K562 (cell line): ENCODE results near the gene TACR1. TPM values are rescaled to one million over a fixed set of nuclear protein-coding genes. Genes with fewer than 3 reads are reported as not detected.

ENCODE experiments used
- ATAC-seq: fragments of 200-7000 bp; cut with Tn5 transposase; 3 replicates; pipeline ENCODE4 v1.9.1; 2020; ENCODE audit warnings: moderate library complexity
- BruUV-seq: library from RNA; stranded (reverse); fragments of 400-500 nt; replicated peaks from 2 replicates; lab custom pipeline; 2021; lab: Mats Ljungman, UMichigan
- CTCF ChIA-PET: fragments of 300-600 bp; formaldehyde crosslinking; extraction: SDS; loops from one replicate; lab custom pipeline; 2021; ENCODE audit warnings: low intra/inter-chr PET ratio; lab: Yijun Ruan, JAX
- POLR2A ChIA-PET: fragments of 300-600, 350-650 bp; sonication (Branson Sonifier 250); formaldehyde crosslinking; extraction: SDS; loops from one replicate; lab custom pipeline; 2021; ENCODE audit warnings: antibody characterized with exemption, inconsistent platforms; lab: Yijun Ruan, JAX
- DNase-seq, 4 experiments: peaks; one replicate each; pipeline versions ENCODE4 v3.0.0 to v3.0.0-alpha.2; 2011 to 2018; ENCODE audit warnings: low spot score in 3 of 4, mixed read lengths in 3 of 4; ENCODE audit errors: extremely low read depth in 1 of 4
- FAIRE-seq: peaks from 2 replicates; lab custom pipeline; 2011; peaks lifted over from hg19 to GRCh38; lab: Jason Lieb, UNC
- H2AFZ ChIP-seq: 2 replicates; pipeline ENCODE4 v1.6.0; 2011; ENCODE audit warnings: low read depth, low read length, control low read depth, inconsistent platforms
- H3K27ac ChIP-seq: fragments of 200-600 bp; 3 replicates; pipeline ENCODE4 v1.8.0; 2011; ENCODE audit warnings: low read depth, mild to moderate bottlenecking, control low read depth, inconsistent platforms, low read length, moderate library complexity, mixed read lengths; ENCODE audit errors: extremely low read depth
- H3K27me3 ChIP-seq, 2 experiments: fragments of 300-600 bp in 1 of 2; 2 replicates in 1 of 2; 3 replicates in 1 of 2; pipeline versions ENCODE4 v1.6.0 to v1.8.0; 2011; ENCODE audit warnings: inconsistent platforms in 2 of 2, low read length in 2 of 2, mild to moderate bottlenecking in 1 of 2, mixed read lengths in 1 of 2, moderate library complexity in 1 of 2; ENCODE audit not compliant: control insufficient read depth in 2 of 2, insufficient read depth in 2 of 2
- H3K36me3 ChIP-seq: fragments of 300-600 bp; 3 replicates; pipeline ENCODE4 v1.8.0; 2011; ENCODE audit warnings: mild to moderate bottlenecking, low read length, inconsistent platforms; ENCODE audit not compliant: control insufficient read depth, insufficient read depth
- H3K4me1 ChIP-seq, 2 experiments: fragments of 200-600 bp in 1 of 2; replicated peaks in 1 of 2; 2 replicates in 1 of 2; 3 replicates in 1 of 2; pipeline versions ENCODE4 v1.5.1 to v1.8.0; 2011; ENCODE audit warnings: inconsistent platforms in 2 of 2, low read length in 2 of 2, mild to moderate bottlenecking in 1 of 2, mixed read lengths in 1 of 2, moderate library complexity in 1 of 2; ENCODE audit not compliant: control insufficient read depth in 2 of 2, insufficient read depth in 2 of 2
- H3K4me2 ChIP-seq: 2 replicates; pipeline ENCODE4 v1.6.1; 2011; ENCODE audit warnings: low read length, control low read depth, inconsistent platforms, mixed read lengths; ENCODE audit not compliant: insufficient read depth
- H3K4me3 ChIP-seq: fragments of 200-600 bp; sonication (generic), shearing (Covaris generic); 2 replicates; pipeline ENCODE4 v1.5.1; 2016; ENCODE audit warnings: control low read depth, inconsistent platforms
- H3K79me2 ChIP-seq: fragments of 200-600 bp; 3 replicates; pipeline ENCODE4 v1.8.0; 2011; ENCODE audit warnings: low read length, inconsistent platforms; ENCODE audit not compliant: control insufficient read depth, insufficient read depth
- H3K9ac ChIP-seq, 2 experiments: 2 replicates each; pipeline versions ENCODE4 v1.6.0 to v1.6.1; 2011; ENCODE audit warnings: low read depth in 2 of 2, low read length in 2 of 2, control low read depth in 1 of 2, inconsistent platforms in 1 of 2, mild to moderate bottlenecking in 1 of 2, mixed read lengths in 1 of 2; ENCODE audit not compliant: insufficient read depth in 1 of 2
- H3K9me1 ChIP-seq: one replicate; pipeline ENCODE4 v1.6.0; 2011; ENCODE audit warnings: inconsistent platforms, mild to moderate bottlenecking, low read length, moderate library complexity; ENCODE audit not compliant: control insufficient read depth, insufficient read depth
- H3K9me3 ChIP-seq: replicated peaks from 2 replicates; pipeline ENCODE4 v1.5.1; 2011; ENCODE audit warnings: low read depth, low read length, inconsistent platforms; ENCODE audit not compliant: control insufficient read depth, insufficient read depth
- H4K20me1 ChIP-seq: replicated peaks from 2 replicates; pipeline ENCODE4 v1.6.1; 2011; ENCODE audit warnings: low read length, inconsistent platforms, mixed read lengths; ENCODE audit not compliant: control insufficient read depth, insufficient read depth
- EHMT2 ChIP-seq: fragments of 450-650 bp; IDR thresholded peaks from 2 replicates; pipeline ENCODE4 v1.6.1; 2018; ENCODE audit warnings: antibody characterized with exemption
- ELF1 ChIP-seq: fragments of 200-800 bp; sonication (Bioruptor generic); IDR thresholded peaks from 2 replicates; pipeline ENCODE4 v1.6.1; 2016; ENCODE audit warnings: missing genetic modification characterization, missing compliant biosample characterization
- ETV6 ChIP-seq, 3 experiments: fragments of 150-350 bp in 1 of 3; sonication (generic) in 1 of 3; formaldehyde crosslinking in 1 of 3; IDR thresholded peaks; 2 replicates each; pipeline versions ENCODE4 v1.6.1 to v1.8.0; 2014 to 2022; ENCODE audit warnings: borderline replicate concordance in 2 of 3, low read depth in 2 of 3, antibody characterized with exemption in 1 of 3, low read length in 1 of 3, mild to moderate bottlenecking in 1 of 3, missing genetic modification reagents in 1 of 3
- KLF6 ChIP-seq: fragments of 250-450 bp; sonication (Bioruptor Pico); IDR thresholded peaks from 2 replicates; pipeline ENCODE4 v1.4.0; 2020; ENCODE audit warnings: mild to moderate bottlenecking, moderate library complexity, borderline replicate concordance
- MTA3 ChIP-seq: fragments of 450-650 bp; formaldehyde crosslinking; IDR thresholded peaks from 2 replicates; pipeline ENCODE4 v1.6.1; 2017; ENCODE audit warnings: mild to moderate bottlenecking, borderline replicate concordance
- OTX1 ChIP-seq: fragments of 450-650 bp; formaldehyde crosslinking; IDR thresholded peaks from 2 replicates; pipeline ENCODE4 v1.4.0; 2022; ENCODE audit warnings: mild to moderate bottlenecking
- PTBP1 ChIP-seq: fragments of 200-400 bp; formaldehyde crosslinking; IDR thresholded peaks from 2 replicates; pipeline ENCODE4 v1.6.1; 2017; ENCODE audit warnings: low read depth, low read length
- SIN3B ChIP-seq: fragments of 450-650 bp; IDR thresholded peaks from 2 replicates; pipeline ENCODE4 v1.6.1; 2017; ENCODE audit warnings: low read depth, mild to moderate bottlenecking, moderate library complexity
- ZNF146 ChIP-seq: IDR thresholded peaks from one replicate; pipeline ENCODE4 v1.6.1; 2018; ENCODE audit warnings: missing compliant biosample characterization; ENCODE audit not compliant: unreplicated experiment
- ZNF347 ChIP-seq: fragments of 450-650 bp; formaldehyde crosslinking; IDR thresholded peaks from 2 replicates; pipeline ENCODE4 v1.4.0; 2020; ENCODE audit warnings: low read depth, mild to moderate bottlenecking, moderate library complexity
- WGBS: fragments of 100-300 bp; shearing (Covaris generic); methylation state at CpG from one replicate; pipeline ENCODE4 v1.1.6; 2016; ENCODE audit warnings: low coverage, mixed read lengths; ENCODE audit not compliant: insufficient coverage; ENCODE audit errors: missing lambda C conversion rate; 5-methylcytosine and 5-hydroxymethylcytosine counted together
- in situ Hi-C: fragments of 300-500 bp; cut with MboI; formaldehyde crosslinking; loops from 4 replicates; pipeline ENCODE4 v1.15.0; 2018; ENCODE audit warnings: inconsistent platforms, mixed read lengths
- intact Hi-C: fragments of 100-400 bp; cut with micrococcal nuclease; formaldehyde crosslinking; loops from 2 replicates; pipeline ENCODE4 v1.14.2; 2022
- polyA plus RNA-seq, 8 experiments: library from polyadenylated mRNA; depleted of rRNA in 4 of 8; stranded (reverse) in 5 of 8; unstranded in 3 of 8; fragments of >200 nt; fragmentation: Nextera tagmentation in 2 of 8; fragmentation: Illumina TruSeq in 1 of 8; extraction: Ambion mirVana in 2 of 8; extraction: Trizol in 1 of 8; gene quantifications; 2 replicates each; pipeline versions ENCODE4 v1.2.1 to v1.2.3, GENCODE V29; 2011 to 2014; ENCODE audit warnings: inconsistent platforms in 1 of 8, missing spikeins in 1 of 8
- total RNA-seq, 7 experiments: library from RNA; depleted of rRNA in 6 of 7; stranded (reverse); fragments of >200 nt in 6 of 7; fragmentation: Illumina TruSeq in 2 of 7; extraction: Trizol in 2 of 7; gene quantifications; 2 replicates each; pipeline versions ENCODE4 v1.2.1 to v1.2.3, GENCODE V29; 2011 to 2021; ENCODE audit warnings: low replicate concordance in 1 of 7
- TF ChIP-seq, protein P1 (sequence below): fragments of 250-450 bp; sonication (Bioruptor Pico); IDR thresholded peaks from 2 replicates; pipeline ENCODE4 v1.8.0; 2022; ENCODE audit warnings: inconsistent platforms, mild to moderate bottlenecking, moderate library complexity, borderline replicate concordance
- TF ChIP-seq, protein P2 (sequence below), 2 experiments: IDR thresholded peaks; 2 replicates each; pipeline ENCODE4 v1.6.1; 2012; ENCODE audit warnings: improper control_type of control experiment in 2 of 2, low read depth in 2 of 2, low read length in 2 of 2, borderline replicate concordance in 1 of 2

The TACR1 gene
- total and polyA plus RNA-seq, 9 of the 15 experiments (the other 6 are each of a cell fraction or from before 2014, with no cell fraction given) = not detected

DNA sequence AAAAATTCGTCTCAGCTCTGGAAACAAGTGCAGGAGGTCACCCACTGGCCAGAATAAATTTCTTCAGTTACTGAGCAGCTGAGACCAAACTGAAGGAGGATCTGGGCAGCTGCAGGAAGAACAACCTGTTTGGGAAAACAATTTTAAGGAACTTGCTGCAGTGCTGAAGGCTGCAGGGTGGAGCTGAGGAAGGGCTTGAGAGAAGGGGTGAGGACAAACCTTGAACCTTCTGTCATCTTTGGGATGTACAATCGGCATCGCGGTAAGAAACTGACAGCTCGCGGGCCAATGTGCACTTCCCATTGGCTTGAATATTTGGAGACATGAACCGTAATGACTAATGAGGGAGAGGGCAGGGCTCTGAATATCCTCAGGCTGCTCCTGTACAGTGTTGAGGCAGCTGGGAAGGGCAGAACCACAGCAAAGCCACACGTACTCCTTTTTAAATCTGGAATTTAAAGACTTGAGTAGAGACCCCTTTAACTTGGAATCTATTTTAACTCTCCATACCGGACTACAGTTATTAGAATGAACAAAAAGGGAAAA, 90.3 kb downstream of the TACR1 start:
- H2AFZ ChIP-seq = no peak overlapping the region
- H3K9me1 ChIP-seq = no peaks in the 10 kb centered on the region
- no peak overlapping the region for H3K9ac ChIP-seq
- H3K4me3 ChIP-seq = no peak overlapping the region
- intact Hi-C loops (no loop called here), in situ Hi-C loops (no loop called here)
- no peak overlapping the region for H3K4me2 ChIP-seq
- H3K79me2 ChIP-seq = no peaks in the 10 kb centered on the region
- no peak for ATAC-seq
- ChIA-PET POLR2A (interaction anchor here (1.2 kb wide), 1 partner anchor 16 kb away, joined by 4 read pairs; no protein-coding TSS in a partner anchor), CTCF (no interaction called here)
- no peak overlapping the region for H3K27ac ChIP-seq
- 0% methylated on average over 9 of the region's 9 CpGs for WGBS
- no peak for DNase-seq
- H3K36me3 ChIP-seq = no peaks in the 10 kb centered on the region
- no peaks in the 10 kb centered on the region for H4K20me1 ChIP-seq
- no peaks in the 10 kb centered on the region for H3K27me3 ChIP-seq
- no peak for FAIRE-seq
- H3K4me1 ChIP-seq = no peaks in the 10 kb centered on the region
- H3K9me3 ChIP-seq = no peaks in the 10 kb centered on the region
- TF ChIP-seq ELF1 (no peak), ZNF347 (CRISPR knock-in tag) (no peak), ETV6 (IDR thresholded peaks at IDR 0.05; ENCODE audit: borderline replicate concordance in 1 of 2, low read depth in 2 of 2, low read length in 1 of 2) (no peak), ETV6 (CRISPR knock-in tag; IDR thresholded peaks at IDR 0.05; ENCODE audit: borderline replicate concordance) (no peak), EHMT2 (no peak), OTX1 (CRISPR knock-in tag) (no peak), SIN3B (no peak), MTA3 (no peak), KLF6 (no peak), PTBP1 (no peak), ZNF146 (CRISPR knock-in tag) (no peak)
- TF ChIP-seq, protein P1, sequence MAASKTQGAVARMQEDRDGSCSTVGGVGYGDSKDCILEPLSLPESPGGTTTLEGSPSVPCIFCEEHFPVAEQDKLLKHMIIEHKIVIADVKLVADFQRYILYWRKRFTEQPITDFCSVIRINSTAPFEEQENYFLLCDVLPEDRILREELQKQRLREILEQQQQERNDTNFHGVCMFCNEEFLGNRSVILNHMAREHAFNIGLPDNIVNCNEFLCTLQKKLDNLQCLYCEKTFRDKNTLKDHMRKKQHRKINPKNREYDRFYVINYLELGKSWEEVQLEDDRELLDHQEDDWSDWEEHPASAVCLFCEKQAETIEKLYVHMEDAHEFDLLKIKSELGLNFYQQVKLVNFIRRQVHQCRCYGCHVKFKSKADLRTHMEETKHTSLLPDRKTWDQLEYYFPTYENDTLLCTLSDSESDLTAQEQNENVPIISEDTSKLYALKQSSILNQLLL (CRISPR knock-in tag) = no peak
- TF ChIP-seq, protein P2, sequence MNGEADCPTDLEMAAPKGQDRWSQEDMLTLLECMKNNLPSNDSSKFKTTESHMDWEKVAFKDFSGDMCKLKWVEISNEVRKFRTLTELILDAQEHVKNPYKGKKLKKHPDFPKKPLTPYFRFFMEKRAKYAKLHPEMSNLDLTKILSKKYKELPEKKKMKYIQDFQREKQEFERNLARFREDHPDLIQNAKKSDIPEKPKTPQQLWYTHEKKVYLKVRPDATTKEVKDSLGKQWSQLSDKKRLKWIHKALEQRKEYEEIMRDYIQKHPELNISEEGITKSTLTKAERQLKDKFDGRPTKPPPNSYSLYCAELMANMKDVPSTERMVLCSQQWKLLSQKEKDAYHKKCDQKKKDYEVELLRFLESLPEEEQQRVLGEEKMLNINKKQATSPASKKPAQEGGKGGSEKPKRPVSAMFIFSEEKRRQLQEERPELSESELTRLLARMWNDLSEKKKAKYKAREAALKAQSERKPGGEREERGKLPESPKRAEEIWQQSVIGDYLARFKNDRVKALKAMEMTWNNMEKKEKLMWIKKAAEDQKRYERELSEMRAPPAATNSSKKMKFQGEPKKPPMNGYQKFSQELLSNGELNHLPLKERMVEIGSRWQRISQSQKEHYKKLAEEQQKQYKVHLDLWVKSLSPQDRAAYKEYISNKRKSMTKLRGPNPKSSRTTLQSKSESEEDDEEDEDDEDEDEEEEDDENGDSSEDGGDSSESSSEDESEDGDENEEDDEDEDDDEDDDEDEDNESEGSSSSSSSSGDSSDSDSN (IDR thresholded peaks at IDR 0.05; ENCODE audit: borderline replicate concordance in 1 of 2, low read depth in 2 of 2, low read length in 2 of 2) = no peak
- no TSS peak for BruUV-seq
